ENCODE results near the gene SV2B.

DNA sequence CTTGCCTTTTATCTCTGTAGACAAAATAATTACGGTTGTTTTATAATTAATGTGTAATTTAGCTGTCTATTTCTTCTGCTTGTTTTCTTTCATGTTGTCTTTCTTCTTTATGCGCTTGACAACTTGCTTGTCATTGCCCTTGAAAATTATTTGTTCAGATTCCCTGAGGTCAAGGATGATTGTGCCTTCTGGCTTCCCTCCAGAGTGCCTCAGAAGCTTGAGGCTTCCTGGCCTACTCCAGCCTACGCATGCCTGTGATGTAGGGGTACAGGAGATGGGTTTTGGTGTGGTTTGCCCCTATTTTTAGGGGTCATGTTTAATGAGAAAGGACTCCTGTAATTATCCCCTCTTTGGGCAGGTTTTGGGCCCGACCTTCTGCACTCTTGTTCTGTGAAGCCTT, 231.5 kb downstream of the SV2B start:
- TF ChIP-seq, protein P1, sequence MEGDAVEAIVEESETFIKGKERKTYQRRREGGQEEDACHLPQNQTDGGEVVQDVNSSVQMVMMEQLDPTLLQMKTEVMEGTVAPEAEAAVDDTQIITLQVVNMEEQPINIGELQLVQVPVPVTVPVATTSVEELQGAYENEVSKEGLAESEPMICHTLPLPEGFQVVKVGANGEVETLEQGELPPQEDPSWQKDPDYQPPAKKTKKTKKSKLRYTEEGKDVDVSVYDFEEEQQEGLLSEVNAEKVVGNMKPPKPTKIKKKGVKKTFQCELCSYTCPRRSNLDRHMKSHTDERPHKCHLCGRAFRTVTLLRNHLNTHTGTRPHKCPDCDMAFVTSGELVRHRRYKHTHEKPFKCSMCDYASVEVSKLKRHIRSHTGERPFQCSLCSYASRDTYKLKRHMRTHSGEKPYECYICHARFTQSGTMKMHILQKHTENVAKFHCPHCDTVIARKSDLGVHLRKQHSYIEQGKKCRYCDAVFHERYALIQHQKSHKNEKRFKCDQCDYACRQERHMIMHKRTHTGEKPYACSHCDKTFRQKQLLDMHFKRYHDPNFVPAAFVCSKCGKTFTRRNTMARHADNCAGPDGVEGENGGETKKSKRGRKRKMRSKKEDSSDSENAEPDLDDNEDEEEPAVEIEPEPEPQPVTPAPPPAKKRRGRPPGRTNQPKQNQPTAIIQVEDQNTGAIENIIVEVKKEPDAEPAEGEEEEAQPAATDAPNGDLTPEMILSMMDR (IDR thresholded peaks at IDR 0.05): no peak
- TF ChIP-seq POLR2A (IDR thresholded peaks at IDR 0.05): no peak

All from stomach (tissue), 4 donors.